GM23338 (cell line): ENCODE measurements around the gene OR2T1. TPM values are rescaled to one million over a fixed set of nuclear protein-coding genes. Genes with fewer than 3 reads are reported as not detected.

Experiments used
- ATAC-seq: fragments of 200-7000 bp; cut with Tn5 transposase; 3 replicates; pipeline ENCODE4 v1.9.1; 2020
- DNase-seq: peaks from one replicate; pipeline ENCODE4 v3.0.0-alpha.2; 2015; ENCODE audit warnings: low spot score
- H2AFZ ChIP-seq: fragments of 200-600 bp; sonication (generic); 2 replicates; pipeline ENCODE4 v1.8.0; 2016; ENCODE audit warnings: antibody characterized with exemption, mild to moderate bottlenecking, moderate library complexity
- H3F3A ChIP-seq: fragments of 200-600 bp; sonication (generic); replicated peaks from 2 replicates; pipeline ENCODE4 v1.8.0; 2017; ENCODE audit warnings: antibody characterized with exemption, mixed run types, low read depth
- H3K27ac ChIP-seq: fragments of 200-600 bp; sonication (generic); 2 replicates; pipeline ENCODE4 v1.6.1; 2016; ENCODE audit warnings: low read depth
- H3K27me3 ChIP-seq: fragments of 200-600 bp; sonication (generic); 2 replicates; pipeline ENCODE4 v1.8.0; 2016; ENCODE audit warnings: mild to moderate bottlenecking, mixed run types, moderate library complexity; ENCODE audit not compliant: insufficient read depth
- H3K36me3 ChIP-seq: fragments of 200-600 bp; sonication (generic); 2 replicates; pipeline ENCODE4 v1.8.0; 2016; ENCODE audit warnings: mild to moderate bottlenecking; ENCODE audit not compliant: insufficient read depth
- H3K4me1 ChIP-seq: fragments of 200-600 bp; sonication (generic); 2 replicates; pipeline ENCODE4 v1.8.0; 2016; ENCODE audit warnings: mild to moderate bottlenecking, moderate library complexity; ENCODE audit not compliant: insufficient read depth
- H3K4me2 ChIP-seq: fragments of 200-600 bp; sonication (generic); 2 replicates; pipeline ENCODE4 v1.7.1; 2017; ENCODE audit warnings: mixed run types
- H3K4me3 ChIP-seq: fragments of 200-600 bp; sonication (generic); 2 replicates; pipeline ENCODE4 v1.6.1; 2016; ENCODE audit warnings: mixed run types
- H3K79me2 ChIP-seq: fragments of 200-600 bp; sonication (generic); replicated peaks from 2 replicates; pipeline ENCODE4 v1.8.0; 2017; ENCODE audit warnings: mild to moderate bottlenecking; ENCODE audit not compliant: insufficient read depth
- H3K9me2 ChIP-seq: fragments of 200-600 bp; sonication (generic); 2 replicates; pipeline ENCODE4 v1.8.0; 2017; ENCODE audit not compliant: insufficient read depth
- H4K20me1 ChIP-seq: fragments of 200-600 bp; sonication (generic); replicated peaks from 2 replicates; pipeline ENCODE4 v1.8.0; 2017; ENCODE audit warnings: mild to moderate bottlenecking; ENCODE audit not compliant: insufficient read depth
- H3K27ac Mint-ChIP-seq: 2 replicates; pipeline ENCODE4 v1.8.0; 2020; ENCODE audit warnings: inconsistent platforms, mild to moderate bottlenecking, moderate library complexity, mixed read lengths
- H3K27me3 Mint-ChIP-seq: 3 replicates; pipeline ENCODE4 v1.8.0; 2022; ENCODE audit warnings: low read depth, mild to moderate bottlenecking, moderate library complexity, mixed read lengths, inconsistent platforms; ENCODE audit not compliant: insufficient read depth, poor library complexity
- H3K36me3 Mint-ChIP-seq: 3 replicates; pipeline ENCODE4 v1.8.0; 2021; ENCODE audit warnings: low read depth, mild to moderate bottlenecking, inconsistent platforms, moderate library complexity, mixed read lengths
- H3K4me1 Mint-ChIP-seq: 3 replicates; pipeline ENCODE4 v1.8.0; 2020; ENCODE audit warnings: mild to moderate bottlenecking, inconsistent platforms, mixed read lengths
- H3K4me3 Mint-ChIP-seq: 3 replicates; pipeline ENCODE4 v1.8.0; 2021; ENCODE audit warnings: moderate library complexity, mild to moderate bottlenecking, inconsistent platforms, mixed read lengths
- H3K9me3 Mint-ChIP-seq: 3 replicates; pipeline ENCODE4 v1.8.0; 2020; ENCODE audit warnings: moderate library complexity, mild to moderate bottlenecking, inconsistent platforms, mixed read lengths
- EZH2phosphoT487 ChIP-seq: fragments of 200-600 bp; sonication (generic); IDR thresholded peaks from one replicate; pipeline ENCODE4 v1.8.1; 2018; ENCODE audit warnings: antibody characterized with exemption; ENCODE audit not compliant: unreplicated experiment
- JUNB ChIP-seq: IDR thresholded peaks from one replicate; pipeline ENCODE4 v1.6.1; 2016; ENCODE audit warnings: antibody characterized with exemption; ENCODE audit not compliant: unreplicated experiment
- POLR2AphosphoS5 ChIP-seq: IDR thresholded peaks from 2 replicates; pipeline ENCODE4 v1.6.1; 2016; ENCODE audit warnings: antibody characterized with exemption, low read depth
- REST ChIP-seq: IDR thresholded peaks from one replicate; pipeline ENCODE4 v1.6.1; 2018; ENCODE audit warnings: antibody characterized with exemption; ENCODE audit not compliant: unreplicated experiment
- ZNF114 ChIP-seq: fragments of 250-450 bp; sonication (Bioruptor Pico); IDR thresholded peaks from 2 replicates; pipeline ENCODE4 v1.5.0; 2020; ENCODE audit warnings: mild to moderate bottlenecking, moderate library complexity
- ZNF331 ChIP-seq: fragments of 250-450 bp; sonication (Bioruptor Pico); IDR thresholded peaks from 2 replicates; pipeline ENCODE4 v1.5.0; 2020; ENCODE audit warnings: low read depth, mild to moderate bottlenecking, moderate library complexity
- polyA plus RNA-seq: library from polyadenylated mRNA; unstranded; fragments of >200 nt; fragmentation: Nextera tagmentation; extraction: Ambion mirVana; gene quantifications from 2 replicates; pipeline ENCODE4 v1.2.1, GENCODE V29; 2016
- total RNA-seq: library from RNA; depleted of rRNA; stranded (reverse); fragments of >200 nt; shearing (Covaris generic); gene quantifications from 2 replicates; pipeline ENCODE4 v1.2.3, GENCODE V29; 2014
- TF ChIP-seq, protein P1 (sequence below), 2 experiments: fragments of 200-600 bp in 1 of 2; sonication (generic) in 1 of 2; conservative IDR thresholded peaks; 2 replicates each; pipeline versions ENCODE4 v1.5.1 to v1.6.1; 2016 to 2017; ENCODE audit warnings: antibody characterized with exemption in 2 of 2, low read depth in 2 of 2, mild to moderate bottlenecking in 2 of 2, moderate library complexity in 1 of 2
- TF ChIP-seq, protein P2 (sequence below): IDR thresholded peaks from 2 replicates; pipeline ENCODE4 v1.6.1; 2016; ENCODE audit warnings: antibody characterized with exemption

Gene OR2T1
- total and polyA plus RNA-seq, 2 experiments from 2014 or later = not detected

DNA sequence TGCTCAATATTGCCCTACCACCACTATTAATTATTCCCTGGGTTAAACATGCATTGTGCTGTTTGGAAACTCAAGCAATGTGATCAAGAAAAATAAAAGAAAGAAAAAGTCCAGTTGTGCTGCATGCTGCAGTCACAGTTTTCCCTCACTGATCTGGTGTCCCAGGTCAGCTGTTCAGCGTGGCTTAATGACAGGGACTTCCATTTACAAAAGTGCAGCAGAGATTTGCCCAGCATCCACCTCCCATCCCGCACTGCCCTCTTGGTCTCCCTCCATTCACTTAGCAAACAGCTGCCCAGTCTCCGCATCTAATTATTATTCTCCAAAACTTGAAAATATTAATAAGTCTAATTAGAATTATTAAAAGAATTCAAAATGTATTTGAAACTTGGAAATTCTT lies 43.4 kb upstream of the OR2T1 start:
- no peaks in the 10 kb centered on the region for H3K79me2 ChIP-seq

More for the DNA sequence above, 43.4 kb upstream of the OR2T1 start:
- Mint-ChIP-seq H3K27me3 (no peaks in the 10 kb centered on the region), H3K27ac (no peak overlapping the region), H3K4me1 (no peaks in the 10 kb centered on the region), H3K9me3 (peaks cover 85% of the 10 kb centered on the region), H3K36me3 (peaks cover 20% of the 10 kb centered on the region), H3K4me3 (no peak overlapping the region)
- H3K4me3 ChIP-seq = no peak overlapping the region
- no peaks in the 10 kb centered on the region for H4K20me1 ChIP-seq
- no peaks in the 10 kb centered on the region for H3K27me3 ChIP-seq
- no peaks in the 10 kb centered on the region for H3K9me2 ChIP-seq
- no peak overlapping the region for H3K27ac ChIP-seq
- H3K4me2 ChIP-seq = no peak overlapping the region
- no peak for DNase-seq
- no peaks in the 10 kb centered on the region for H3F3A ChIP-seq
- no peak for ATAC-seq
- TF ChIP-seq JUNB = no peak
- TF ChIP-seq EZH2phosphoT487 = no peak
- TF ChIP-seq, protein P1, sequence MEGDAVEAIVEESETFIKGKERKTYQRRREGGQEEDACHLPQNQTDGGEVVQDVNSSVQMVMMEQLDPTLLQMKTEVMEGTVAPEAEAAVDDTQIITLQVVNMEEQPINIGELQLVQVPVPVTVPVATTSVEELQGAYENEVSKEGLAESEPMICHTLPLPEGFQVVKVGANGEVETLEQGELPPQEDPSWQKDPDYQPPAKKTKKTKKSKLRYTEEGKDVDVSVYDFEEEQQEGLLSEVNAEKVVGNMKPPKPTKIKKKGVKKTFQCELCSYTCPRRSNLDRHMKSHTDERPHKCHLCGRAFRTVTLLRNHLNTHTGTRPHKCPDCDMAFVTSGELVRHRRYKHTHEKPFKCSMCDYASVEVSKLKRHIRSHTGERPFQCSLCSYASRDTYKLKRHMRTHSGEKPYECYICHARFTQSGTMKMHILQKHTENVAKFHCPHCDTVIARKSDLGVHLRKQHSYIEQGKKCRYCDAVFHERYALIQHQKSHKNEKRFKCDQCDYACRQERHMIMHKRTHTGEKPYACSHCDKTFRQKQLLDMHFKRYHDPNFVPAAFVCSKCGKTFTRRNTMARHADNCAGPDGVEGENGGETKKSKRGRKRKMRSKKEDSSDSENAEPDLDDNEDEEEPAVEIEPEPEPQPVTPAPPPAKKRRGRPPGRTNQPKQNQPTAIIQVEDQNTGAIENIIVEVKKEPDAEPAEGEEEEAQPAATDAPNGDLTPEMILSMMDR (conservative IDR thresholded peaks at IDR 0.05; ENCODE audit: low read depth in 2 of 2) = no peak
- TF ChIP-seq POLR2AphosphoS5 = no peak
- no peak for TF ChIP-seq REST
- TF ChIP-seq ZNF331 (CRISPR knock-in tag) = no peak
- TF ChIP-seq, protein P2, sequence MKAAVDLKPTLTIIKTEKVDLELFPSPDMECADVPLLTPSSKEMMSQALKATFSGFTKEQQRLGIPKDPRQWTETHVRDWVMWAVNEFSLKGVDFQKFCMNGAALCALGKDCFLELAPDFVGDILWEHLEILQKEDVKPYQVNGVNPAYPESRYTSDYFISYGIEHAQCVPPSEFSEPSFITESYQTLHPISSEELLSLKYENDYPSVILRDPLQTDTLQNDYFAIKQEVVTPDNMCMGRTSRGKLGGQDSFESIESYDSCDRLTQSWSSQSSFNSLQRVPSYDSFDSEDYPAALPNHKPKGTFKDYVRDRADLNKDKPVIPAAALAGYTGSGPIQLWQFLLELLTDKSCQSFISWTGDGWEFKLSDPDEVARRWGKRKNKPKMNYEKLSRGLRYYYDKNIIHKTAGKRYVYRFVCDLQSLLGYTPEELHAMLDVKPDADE = no peak
- no peak for TF ChIP-seq ZNF114 (CRISPR knock-in tag)
- no peaks in the 10 kb centered on the region for H3K4me1 ChIP-seq
- no peak overlapping the region for H2AFZ ChIP-seq
- no peaks in the 10 kb centered on the region for H3K36me3 ChIP-seq
